ENCODE results near the gene ITGA3. TPM values are rescaled to one million over a fixed set of nuclear protein-coding genes. Genes with fewer than 3 reads are reported as not detected.

ITGA3 gene
- total and polyA plus RNA-seq, 2 of the 13 experiments (the other 11 are each of a cell fraction or from before 2014, with no cell fraction given), result 0.48 to 0.69 TPM

DNA sequence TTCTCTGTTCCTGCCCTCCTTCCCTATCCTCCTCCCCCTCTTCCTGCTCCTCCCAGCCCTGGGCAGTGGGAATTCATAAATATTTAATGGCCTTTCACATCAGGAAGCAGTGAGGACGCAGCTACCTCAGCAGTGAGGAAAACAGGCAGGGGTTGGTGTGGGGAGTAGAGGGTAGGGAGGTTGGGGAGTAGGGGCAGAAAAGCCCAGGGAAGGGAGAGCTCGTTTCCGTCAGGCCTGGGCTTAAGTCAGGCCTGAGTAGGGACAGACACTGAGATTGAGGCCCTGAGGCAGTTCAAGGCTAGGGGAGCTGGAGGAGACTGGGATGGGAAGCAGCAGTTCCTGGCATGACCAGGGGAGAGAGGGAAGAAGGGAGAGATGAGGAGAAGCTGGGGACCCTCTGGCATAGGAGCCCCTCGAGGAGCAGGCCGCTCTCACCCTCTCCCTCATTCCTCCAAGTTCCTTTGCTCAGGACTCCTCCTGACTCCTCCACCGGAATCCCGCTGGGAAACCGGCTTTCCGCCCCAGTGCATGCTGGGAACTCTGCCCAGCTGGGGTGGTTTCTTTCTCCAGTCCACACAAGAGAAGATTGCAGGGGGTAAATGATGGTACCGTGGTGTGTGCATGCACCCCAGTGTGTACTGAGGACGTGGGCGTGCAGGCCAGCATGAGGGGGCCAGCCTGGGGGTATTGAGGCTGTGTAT, 67.9 kb downstream of the ITGA3 start (continued):
- TF ChIP-seq, protein P1, sequence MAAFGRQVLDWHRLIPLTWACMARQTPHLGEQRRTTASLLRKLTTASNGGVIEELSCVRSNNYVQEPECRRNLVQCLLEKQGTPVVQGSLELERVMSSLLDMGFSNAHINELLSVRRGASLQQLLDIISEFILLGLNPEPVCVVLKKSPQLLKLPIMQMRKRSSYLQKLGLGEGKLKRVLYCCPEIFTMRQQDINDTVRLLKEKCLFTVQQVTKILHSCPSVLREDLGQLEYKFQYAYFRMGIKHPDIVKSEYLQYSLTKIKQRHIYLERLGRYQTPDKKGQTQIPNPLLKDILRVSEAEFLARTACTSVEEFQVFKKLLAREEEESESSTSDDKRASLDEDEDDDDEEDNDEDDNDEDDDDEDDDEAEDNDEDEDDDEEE (CRISPR knock-in tag; IDR thresholded peaks at IDR 0.05), result no peak
- TF ChIP-seq XRCC5 (optimal IDR thresholded peaks at IDR 0.05; ENCODE audit: low read length), result no peak
- TF ChIP-seq, protein P2, sequence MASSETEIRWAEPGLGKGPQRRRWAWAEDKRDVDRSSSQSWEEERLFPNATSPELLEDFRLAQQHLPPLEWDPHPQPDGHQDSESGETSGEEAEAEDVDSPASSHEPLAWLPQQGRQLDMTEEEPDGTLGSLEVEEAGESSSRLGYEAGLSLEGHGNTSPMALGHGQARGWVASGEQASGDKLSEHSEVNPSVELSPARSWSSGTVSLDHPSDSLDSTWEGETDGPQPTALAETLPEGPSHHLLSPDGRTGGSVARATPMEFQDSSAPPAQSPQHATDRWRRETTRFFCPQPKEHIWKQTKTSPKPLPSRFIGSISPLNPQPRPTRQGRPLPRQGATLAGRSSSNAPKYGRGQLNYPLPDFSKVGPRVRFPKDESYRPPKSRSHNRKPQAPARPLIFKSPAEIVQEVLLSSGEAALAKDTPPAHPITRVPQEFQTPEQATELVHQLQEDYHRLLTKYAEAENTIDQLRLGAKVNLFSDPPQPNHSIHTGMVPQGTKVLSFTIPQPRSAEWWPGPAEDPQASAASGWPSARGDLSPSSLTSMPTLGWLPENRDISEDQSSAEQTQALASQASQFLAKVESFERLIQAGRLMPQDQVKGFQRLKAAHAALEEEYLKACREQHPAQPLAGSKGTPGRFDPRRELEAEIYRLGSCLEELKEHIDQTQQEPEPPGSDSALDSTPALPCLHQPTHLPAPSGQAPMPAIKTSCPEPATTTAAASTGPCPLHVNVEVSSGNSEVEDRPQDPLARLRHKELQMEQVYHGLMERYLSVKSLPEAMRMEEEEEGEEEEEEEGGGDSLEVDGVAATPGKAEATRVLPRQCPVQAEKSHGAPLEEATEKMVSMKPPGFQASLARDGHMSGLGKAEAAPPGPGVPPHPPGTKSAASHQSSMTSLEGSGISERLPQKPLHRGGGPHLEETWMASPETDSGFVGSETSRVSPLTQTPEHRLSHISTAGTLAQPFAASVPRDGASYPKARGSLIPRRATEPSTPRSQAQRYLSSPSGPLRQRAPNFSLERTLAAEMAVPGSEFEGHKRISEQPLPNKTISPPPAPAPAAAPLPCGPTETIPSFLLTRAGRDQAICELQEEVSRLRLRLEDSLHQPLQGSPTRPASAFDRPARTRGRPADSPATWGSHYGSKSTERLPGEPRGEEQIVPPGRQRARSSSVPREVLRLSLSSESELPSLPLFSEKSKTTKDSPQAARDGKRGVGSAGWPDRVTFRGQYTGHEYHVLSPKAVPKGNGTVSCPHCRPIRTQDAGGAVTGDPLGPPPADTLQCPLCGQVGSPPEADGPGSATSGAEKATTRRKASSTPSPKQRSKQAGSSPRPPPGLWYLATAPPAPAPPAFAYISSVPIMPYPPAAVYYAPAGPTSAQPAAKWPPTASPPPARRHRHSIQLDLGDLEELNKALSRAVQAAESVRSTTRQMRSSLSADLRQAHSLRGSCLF (CRISPR knock-in tag; IDR thresholded peaks at IDR 0.05; ENCODE audit: borderline replicate concordance), result no peak
- TF ChIP-seq, protein P3, sequence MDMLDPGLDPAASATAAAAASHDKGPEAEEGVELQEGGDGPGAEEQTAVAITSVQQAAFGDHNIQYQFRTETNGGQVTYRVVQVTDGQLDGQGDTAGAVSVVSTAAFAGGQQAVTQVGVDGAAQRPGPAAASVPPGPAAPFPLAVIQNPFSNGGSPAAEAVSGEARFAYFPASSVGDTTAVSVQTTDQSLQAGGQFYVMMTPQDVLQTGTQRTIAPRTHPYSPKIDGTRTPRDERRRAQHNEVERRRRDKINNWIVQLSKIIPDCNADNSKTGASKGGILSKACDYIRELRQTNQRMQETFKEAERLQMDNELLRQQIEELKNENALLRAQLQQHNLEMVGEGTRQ (IDR thresholded peaks at IDR 0.05; ENCODE audit: low read depth, low read length), result no peak
- TF ChIP-seq, protein P3 (CRISPR knock-in tag; IDR thresholded peaks at IDR 0.05; ENCODE audit: borderline replicate concordance), result no peak
- TF ChIP-seq ZMYM3 (CRISPR knock-in tag; IDR thresholded peaks at IDR 0.05), result no peak
- no peak for TF ChIP-seq YY1 (IDR thresholded peaks at IDR 0.05; ENCODE audit: insufficient read depth, insufficient replicate concordance, low read depth, low read length)
- no peak for TF ChIP-seq PHF5A (CRISPR knock-in tag; IDR thresholded peaks at IDR 0.05; ENCODE audit: low read depth, unreplicated experiment)
- TF ChIP-seq ZNF687 (CRISPR knock-in tag; IDR thresholded peaks at IDR 0.05), result peak; percentile 78
- TF ChIP-seq, protein P4, sequence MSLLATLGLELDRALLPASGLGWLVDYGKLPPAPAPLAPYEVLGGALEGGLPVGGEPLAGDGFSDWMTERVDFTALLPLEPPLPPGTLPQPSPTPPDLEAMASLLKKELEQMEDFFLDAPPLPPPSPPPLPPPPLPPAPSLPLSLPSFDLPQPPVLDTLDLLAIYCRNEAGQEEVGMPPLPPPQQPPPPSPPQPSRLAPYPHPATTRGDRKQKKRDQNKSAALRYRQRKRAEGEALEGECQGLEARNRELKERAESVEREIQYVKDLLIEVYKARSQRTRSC (CRISPR knock-in tag; IDR thresholded peaks at IDR 0.05; ENCODE audit: low read depth), result no peak
- peak; percentile 45; the same call in 1 of the 2 replicates for TF ChIP-seq ZNF605 (CRISPR knock-in tag; IDR thresholded peaks at IDR 0.05)
- TF ChIP-seq MAFF (IDR thresholded peaks at IDR 0.05; ENCODE audit: low read depth, low read length), result no peak
